Body of pancreas (tissue), 4 donors: ENCODE data around the gene DGKI. TPM values are rescaled to one million over a fixed set of nuclear protein-coding genes. Genes with fewer than 3 reads are reported as not detected.

ENCODE experiments used
- ATAC-seq: fragments of 150-250 bp; one replicate; pipeline ENCODE4 v1.9.1; 2016
- DNase-seq, 4 donors: peaks; one replicate each; pipeline ENCODE4 v3.0.0-alpha.2; 2019
- H3K27ac ChIP-seq, 4 donors: fragments of 200-600 bp; sonication (generic); 1 replicate in 3 of 4; 2 replicates in 1 of 4; pipeline versions ENCODE4 v1.5.1 to v1.6.1; 2016 to 2019; ENCODE audit warnings: mild to moderate bottlenecking in 1 of 4, mixed read lengths in 1 of 4, moderate library complexity in 1 of 4
- H3K27me3 ChIP-seq, 2 donors: fragments of 200-600 bp; sonication (generic); one replicate each; pipeline ENCODE4 v1.6.0; 2016; ENCODE audit warnings: mild to moderate bottlenecking in 1 of 2
- H3K36me3 ChIP-seq, 2 donors: fragments of 200-600 bp; sonication (generic); replicated peaks in 1 of 2; 2 replicates each; pipeline ENCODE4 v1.5.1; 2016; ENCODE audit warnings: low read depth in 2 of 2; ENCODE audit not compliant: insufficient read depth in 1 of 2
- H3K4me1 ChIP-seq: fragments of 200-600 bp; sonication (generic); one replicate; pipeline ENCODE4 v1.6.0; 2016
- H3K4me3 ChIP-seq, 2 donors: fragments of 200-600 bp; sonication (generic); 1 replicate in 1 of 2; 2 replicates in 1 of 2; pipeline ENCODE4 v1.5.1; 2016 to 2019
- H3K9me3 ChIP-seq, 3 donors: fragments of 200-600 bp; sonication (generic); 1 replicate in 2 of 3; 2 replicates in 1 of 3; pipeline ENCODE4 v1.5.1; 2016
- POLR2A ChIP-seq, 3 donors: fragments of 450-650 bp; IDR thresholded peaks; one replicate each; pipeline ENCODE4 v1.6.1; 2016; ENCODE audit warnings: antibody characterized with exemption in 3 of 3, mild to moderate bottlenecking in 2 of 3
- WGBS, 2 donors: methylation state at CpG; one replicate each; pipeline ENCODE4 v1.1.5; 2017; 5-methylcytosine and 5-hydroxymethylcytosine counted together
- intact Hi-C: fragments of 100-400 bp; cut with DNase I; formaldehyde crosslinking; loops from one replicate; pipeline ENCODE4 v1.15.1; 2023
- total RNA-seq, 2 donors: library from RNA; depleted of rRNA; stranded (reverse); fragments of >200 nt; gene quantifications; one replicate each; pipeline ENCODE4 v1.1.0, GENCODE V29; 2016
- TF ChIP-seq, protein P1 (sequence below), 7 experiments: fragments of 450-650 bp in 4 of 7; fragments of 200-600 bp in 3 of 7; sonication (generic) in 3 of 7; IDR thresholded peaks; one replicate each; pipeline ENCODE4 v1.5.1; 2016 to 2019; ENCODE audit warnings: antibody characterized with exemption in 7 of 7

The DGKI gene
- total RNA-seq, 2 donors from 2014 or later: 2.6 TPM; not detected in 1

DNA sequence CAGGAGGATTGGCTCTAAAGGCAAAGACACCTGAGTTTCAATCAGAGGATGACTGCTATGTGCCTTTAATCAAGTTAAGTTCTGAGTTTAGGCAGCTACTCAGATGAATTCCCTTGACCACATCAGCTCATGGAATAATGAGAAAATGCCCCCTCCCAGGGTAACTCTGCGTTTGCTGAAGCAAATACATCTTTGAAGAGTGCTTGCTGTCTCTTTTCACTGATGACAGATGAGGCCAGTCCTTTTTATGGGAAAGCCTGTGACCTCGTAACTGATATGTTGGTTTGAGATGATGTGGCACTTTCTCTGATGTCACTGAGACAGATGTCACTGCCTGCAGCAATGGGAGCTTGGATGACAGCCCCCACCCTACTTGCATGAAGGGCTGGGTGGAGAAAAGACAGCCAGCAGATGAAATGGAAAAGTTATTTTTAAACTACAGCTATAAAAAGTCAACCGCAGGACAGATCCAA, 43.7 kb upstream of the DGKI start:
- no peak overlapping the region for H3K27ac ChIP-seq
- WGBS, 2 donors: 74 to 80% methylated on average over 3 of the region's 3 CpGs
- no peak for DNase-seq
- ATAC-seq: no peak
- H3K36me3 ChIP-seq: no peaks in the 10 kb centered on the region
- H3K4me3 ChIP-seq: no peak overlapping the region
- intact Hi-C loops: loop anchor here (10.0 kb wide), 1 partner anchor 236 kb away; no protein-coding TSS in a partner anchor
- H3K9me3 ChIP-seq: no peaks in the 10 kb centered on the region
- no peak for TF ChIP-seq POLR2A (IDR thresholded peaks at IDR 0.05)
- TF ChIP-seq, protein P1, sequence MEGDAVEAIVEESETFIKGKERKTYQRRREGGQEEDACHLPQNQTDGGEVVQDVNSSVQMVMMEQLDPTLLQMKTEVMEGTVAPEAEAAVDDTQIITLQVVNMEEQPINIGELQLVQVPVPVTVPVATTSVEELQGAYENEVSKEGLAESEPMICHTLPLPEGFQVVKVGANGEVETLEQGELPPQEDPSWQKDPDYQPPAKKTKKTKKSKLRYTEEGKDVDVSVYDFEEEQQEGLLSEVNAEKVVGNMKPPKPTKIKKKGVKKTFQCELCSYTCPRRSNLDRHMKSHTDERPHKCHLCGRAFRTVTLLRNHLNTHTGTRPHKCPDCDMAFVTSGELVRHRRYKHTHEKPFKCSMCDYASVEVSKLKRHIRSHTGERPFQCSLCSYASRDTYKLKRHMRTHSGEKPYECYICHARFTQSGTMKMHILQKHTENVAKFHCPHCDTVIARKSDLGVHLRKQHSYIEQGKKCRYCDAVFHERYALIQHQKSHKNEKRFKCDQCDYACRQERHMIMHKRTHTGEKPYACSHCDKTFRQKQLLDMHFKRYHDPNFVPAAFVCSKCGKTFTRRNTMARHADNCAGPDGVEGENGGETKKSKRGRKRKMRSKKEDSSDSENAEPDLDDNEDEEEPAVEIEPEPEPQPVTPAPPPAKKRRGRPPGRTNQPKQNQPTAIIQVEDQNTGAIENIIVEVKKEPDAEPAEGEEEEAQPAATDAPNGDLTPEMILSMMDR (IDR thresholded peaks at IDR 0.05): no peak
- no peaks in the 10 kb centered on the region for H3K27me3 ChIP-seq
- H3K4me1 ChIP-seq: no peaks in the 10 kb centered on the region

DNA sequence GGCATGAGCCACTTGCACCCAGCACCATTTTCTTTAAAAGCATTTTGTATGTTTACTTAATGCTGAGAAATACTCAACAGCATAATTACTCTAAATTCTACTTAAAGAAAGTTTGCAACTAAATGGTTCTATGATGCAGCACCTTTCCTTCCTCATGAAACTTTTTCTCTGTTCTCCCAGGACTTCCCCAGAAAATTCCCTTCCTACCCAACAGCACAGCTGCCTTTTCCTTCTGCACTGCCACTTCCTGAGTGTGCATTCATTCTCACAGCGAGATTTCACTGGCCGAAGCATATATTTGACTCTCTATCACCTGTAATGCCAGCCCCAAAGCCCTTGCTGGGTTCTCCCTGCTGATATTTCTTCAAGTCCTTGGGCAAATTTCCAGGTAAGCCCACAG, 41.5 kb upstream of the DGKI start:
- no peak overlapping the region for H3K27ac ChIP-seq
- H3K4me3 ChIP-seq: no peak overlapping the region
- intact Hi-C loops: no loop called here
- H3K36me3 ChIP-seq: peaks cover 0 to 16% of the 10 kb centered on the region in 2 donors
- no peak for DNase-seq
- no peaks in the 10 kb centered on the region for H3K4me1 ChIP-seq
- 42 to 67% methylated on average over 2 of the region's 2 CpGs for WGBS, 2 donors
- H3K27me3 ChIP-seq: no peaks in the 10 kb centered on the region
- no peaks in the 10 kb centered on the region for H3K9me3 ChIP-seq
- TF ChIP-seq POLR2A (IDR thresholded peaks at IDR 0.05): no peak
- TF ChIP-seq, protein P1 (IDR thresholded peaks at IDR 0.05): no peak
- ATAC-seq: no peak

DNA sequence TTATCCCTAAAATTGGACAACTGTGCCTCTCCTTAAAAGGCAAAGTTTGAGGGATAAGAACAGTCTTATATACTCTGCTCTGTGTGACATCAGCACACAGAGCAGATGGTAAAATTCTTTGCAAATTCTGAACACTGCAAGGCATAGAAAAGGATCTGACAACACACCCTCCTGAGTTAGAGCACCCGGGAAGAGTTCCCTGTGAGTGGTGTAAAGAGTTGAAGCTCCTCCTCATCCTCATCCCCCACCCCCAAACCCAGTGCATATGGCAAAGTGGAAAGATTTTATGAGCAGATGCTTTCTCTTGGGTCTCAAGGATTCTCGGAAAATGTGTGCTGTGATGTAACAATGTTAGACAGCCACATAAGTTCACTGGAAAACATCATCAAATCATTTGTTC, 40.0 kb upstream of the DGKI start:
- peaks cover 7 to 28% of the 10 kb centered on the region in 2 donors for H3K36me3 ChIP-seq
- H3K9me3 ChIP-seq: no peaks in the 10 kb centered on the region
- H3K27ac ChIP-seq: no peak overlapping the region
- no peaks in the 10 kb centered on the region for H3K27me3 ChIP-seq
- 86 to 89% methylated on average over 2 of the region's 2 CpGs for WGBS, 2 donors
- ATAC-seq (no peak), DNase-seq (no peak)
- intact Hi-C loops: no loop called here
- H3K4me1 ChIP-seq: no peaks in the 10 kb centered on the region
- TF ChIP-seq POLR2A (IDR thresholded peaks at IDR 0.05): no peak
- TF ChIP-seq, protein P1 (IDR thresholded peaks at IDR 0.05): no peak
- no peak overlapping the region for H3K4me3 ChIP-seq

DNA sequence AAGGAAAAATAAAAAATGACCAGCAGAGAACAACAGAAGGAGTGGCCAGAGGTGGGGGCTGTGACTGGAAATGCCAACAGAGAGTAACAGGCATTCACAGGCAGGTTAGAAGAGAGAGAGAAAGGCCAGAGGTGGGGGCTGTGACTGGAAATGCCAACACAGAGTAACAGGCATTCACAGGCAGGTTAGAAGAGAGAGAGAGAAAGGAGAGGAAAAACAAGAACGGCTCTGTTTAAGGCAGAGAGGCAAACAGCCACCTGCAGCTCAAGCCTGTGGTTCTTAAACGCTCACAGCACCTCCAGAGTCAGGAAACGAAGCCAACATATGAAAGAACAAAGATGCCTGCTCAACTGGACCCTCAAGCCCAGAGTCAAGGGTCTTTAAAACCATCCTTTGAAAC, 39.5 kb upstream of the DGKI start:
- Histone ChIP-seq H3K27me3 (no peaks in the 10 kb centered on the region), H3K9me3 (no peaks in the 10 kb centered on the region), H3K4me1 (no peaks in the 10 kb centered on the region), H3K36me3 (peaks cover 7 to 33% of the 10 kb centered on the region in 2 donors), H3K4me3 (no peak overlapping the region), H3K27ac (no peak overlapping the region)
- TF ChIP-seq, protein P1 (IDR thresholded peaks at IDR 0.05): no peak
- no peak for TF ChIP-seq POLR2A (IDR thresholded peaks at IDR 0.05)
- ATAC-seq (no peak), DNase-seq (no peak)
- intact Hi-C loops: no loop called here
- WGBS, 2 donors: 90 to 96% methylated on average over 3 of the region's 3 CpGs

DNA sequence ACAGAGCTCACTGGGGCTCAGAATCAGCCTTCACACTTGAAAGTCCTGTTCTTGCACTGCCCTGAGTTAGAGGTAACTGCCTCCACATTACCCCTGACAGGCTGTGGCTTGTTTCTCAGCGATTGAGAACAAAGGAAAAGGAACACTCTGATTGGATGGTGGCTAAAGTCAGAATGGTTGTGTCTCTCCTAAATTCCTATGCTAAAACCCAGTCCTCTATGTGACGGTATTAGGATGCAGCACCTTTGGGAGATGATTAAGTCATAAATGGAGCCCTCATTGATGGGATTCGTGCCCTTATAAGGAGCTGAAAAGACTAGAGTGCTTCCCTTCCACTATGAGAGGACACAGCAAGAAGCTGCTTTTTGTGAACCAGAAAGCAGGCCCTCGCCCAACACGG, 38.9 kb upstream of the DGKI start:
- TF ChIP-seq POLR2A (IDR thresholded peaks at IDR 0.05): no peak
- TF ChIP-seq, protein P1 (IDR thresholded peaks at IDR 0.05): no peak
- peaks cover 7 to 37% of the 10 kb centered on the region in 2 donors for H3K36me3 ChIP-seq
- 91 to 94% methylated on average over 5 of the region's 5 CpGs for WGBS, 2 donors
- DNase-seq (no peak), ATAC-seq (no peak)
- no peaks in the 10 kb centered on the region for H3K4me1 ChIP-seq
- intact Hi-C loops: no loop called here
- H3K4me3 ChIP-seq: no peak overlapping the region
- H3K9me3 ChIP-seq: no peaks in the 10 kb centered on the region
- H3K27ac ChIP-seq: no peak overlapping the region
- no peaks in the 10 kb centered on the region for H3K27me3 ChIP-seq
